ENCODE data around the gene RPL15.
"Not testable (repeated sequence)": the region's sequence is repeated elsewhere in the genome, so short reads cannot be mapped to it uniquely, and the experiment has no call there.

Gene RPL15

DNA sequence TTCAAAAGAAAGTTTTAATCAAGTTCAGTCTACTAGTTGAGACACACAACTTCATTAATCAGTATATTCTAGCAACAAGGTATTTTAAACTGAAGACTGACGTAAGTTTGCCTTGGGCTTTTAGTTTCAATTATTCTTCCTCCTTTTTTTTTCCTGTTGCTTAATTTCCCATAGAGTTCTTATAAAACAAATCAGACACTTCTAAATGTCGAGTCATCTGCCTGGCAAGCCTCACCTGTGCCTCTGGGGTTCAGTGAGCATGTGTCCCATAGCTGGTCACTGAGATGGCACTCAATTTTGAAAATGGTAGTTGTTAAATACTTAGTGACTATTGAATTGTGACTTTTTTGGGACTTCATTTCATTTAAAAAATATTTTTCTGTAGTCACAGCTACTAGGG, 27.5 kb upstream of the RPL15 start:
- DNase-seq (ENCODE audit: low read depth in 2 of 2), result no peak

DNA sequence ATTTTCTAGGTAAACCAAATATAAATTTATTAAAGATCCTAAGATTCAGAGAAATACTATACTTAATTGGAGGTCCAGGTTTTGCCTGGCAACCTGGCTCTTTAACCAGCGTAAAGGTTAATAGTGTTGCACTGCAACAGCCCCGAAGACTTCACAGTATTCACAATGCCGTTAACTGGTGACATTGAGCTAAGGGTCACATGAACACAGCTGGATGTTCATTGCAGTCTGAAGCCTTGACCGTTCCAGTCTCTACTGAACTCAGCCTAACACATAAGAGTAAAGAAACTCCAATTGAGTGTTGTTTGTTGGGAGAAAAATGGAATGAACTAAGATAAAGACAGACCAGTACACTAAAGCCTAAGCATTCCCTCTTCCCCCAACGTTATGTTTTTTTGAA, 27.0 kb upstream of the RPL15 start:
- DNase-seq (ENCODE audit: low read depth in 2 of 2), result no peak

DNA sequence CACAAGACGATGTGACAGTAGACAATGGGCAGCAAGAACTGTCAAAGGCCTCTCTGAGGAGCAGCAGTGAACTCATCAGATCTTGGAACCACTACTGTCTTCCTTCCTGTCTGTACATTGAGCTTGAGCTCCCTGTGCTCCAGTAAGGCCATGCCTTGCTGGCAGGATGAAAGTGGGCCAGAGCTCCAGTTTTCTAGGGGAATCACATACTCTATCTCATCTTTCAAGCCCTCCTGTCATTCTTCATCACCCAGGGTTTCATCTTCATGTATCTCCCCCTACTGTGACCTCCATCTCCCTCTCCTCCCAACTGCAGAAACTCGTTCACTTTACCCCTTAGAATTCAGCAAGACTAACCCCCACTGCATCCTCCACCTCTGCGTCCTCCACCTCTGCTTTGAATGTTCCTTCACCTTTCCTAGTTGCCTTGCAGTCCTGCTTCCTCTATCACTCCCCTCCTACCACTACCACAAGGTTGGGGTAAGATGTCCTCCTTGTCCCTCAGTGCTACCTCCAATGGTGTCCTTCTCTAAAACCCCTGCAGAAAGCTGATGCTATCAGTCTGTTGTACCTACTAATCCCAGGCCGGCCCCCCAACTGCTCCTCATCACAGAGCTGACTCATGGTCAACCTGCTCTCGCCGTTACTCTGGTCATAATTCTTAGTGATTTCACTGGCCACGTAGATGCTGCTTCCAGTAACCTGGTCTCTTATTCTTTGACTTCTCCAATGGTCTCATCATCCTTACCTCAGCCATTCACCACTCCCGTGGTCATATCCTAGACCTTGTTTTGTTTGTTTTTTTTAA, 22.5 kb upstream of the RPL15 start:
- no peak for DNase-seq (ENCODE audit: low read depth in 2 of 2)

DNA sequence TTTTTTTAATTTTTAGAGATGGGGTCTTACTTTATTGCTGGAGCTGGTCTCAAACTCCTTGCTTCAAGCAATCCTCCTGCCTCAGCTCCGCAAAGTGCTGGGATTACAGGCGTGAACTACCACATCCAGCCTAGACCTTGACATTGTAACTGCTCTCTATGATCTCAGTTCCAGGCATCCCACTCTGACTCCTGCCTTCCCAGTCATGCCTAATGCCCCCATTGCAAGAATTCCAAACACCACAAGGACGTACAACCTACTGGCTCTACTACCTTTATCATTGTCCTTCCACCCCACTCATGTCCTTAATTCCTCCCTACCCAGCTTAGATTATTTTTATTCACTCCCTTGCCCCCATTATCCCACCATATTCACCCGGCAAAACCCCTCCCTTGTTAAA, 21.8 kb upstream of the RPL15 start:
- no peak for DNase-seq (ENCODE audit: low read depth in 2 of 2)

DNA sequence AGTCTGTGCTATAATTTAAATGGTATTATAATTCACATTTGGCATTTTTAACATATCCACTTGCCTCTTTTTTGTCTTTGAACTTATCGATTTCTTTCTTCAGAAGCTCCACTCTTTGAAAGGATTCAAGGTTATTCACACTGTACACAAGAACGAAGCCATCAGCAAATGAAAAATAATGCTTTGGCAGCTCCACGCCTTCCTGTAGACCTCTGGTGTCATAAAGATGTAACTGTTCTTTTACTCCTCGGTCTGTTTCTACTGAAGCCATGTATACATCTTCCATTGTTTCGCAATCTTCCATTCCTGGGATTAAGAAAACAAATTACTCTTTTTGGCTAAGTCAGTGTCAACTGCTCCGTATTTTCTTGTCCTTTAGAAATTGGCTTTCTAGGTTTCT, 16.2 kb upstream of the RPL15 start:
- DNase-seq (ENCODE audit: low read depth in 2 of 2), result peak in 1 of 2 experiments; percentile 31

DNA sequence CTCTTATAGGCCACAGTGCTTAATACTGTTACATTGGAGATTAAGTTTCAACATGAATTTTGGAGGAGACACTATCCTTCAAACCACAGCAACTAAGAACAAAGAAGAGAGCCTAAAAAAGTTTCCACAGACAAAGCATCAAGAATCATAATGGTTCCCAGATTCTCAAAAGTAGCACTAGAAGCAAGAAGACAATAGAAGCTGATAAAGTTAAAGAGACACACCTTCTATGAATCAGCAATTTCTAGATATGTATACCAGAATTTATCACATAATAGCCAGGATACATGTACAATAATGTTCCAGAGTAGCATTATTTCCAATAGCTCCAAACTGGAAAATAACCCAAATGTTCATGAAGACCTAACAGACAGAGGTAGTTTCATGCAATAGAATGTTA, 12.4 kb upstream of the RPL15 start:
- DNase-seq (ENCODE audit: low read depth in 2 of 2), result no peak

DNA sequence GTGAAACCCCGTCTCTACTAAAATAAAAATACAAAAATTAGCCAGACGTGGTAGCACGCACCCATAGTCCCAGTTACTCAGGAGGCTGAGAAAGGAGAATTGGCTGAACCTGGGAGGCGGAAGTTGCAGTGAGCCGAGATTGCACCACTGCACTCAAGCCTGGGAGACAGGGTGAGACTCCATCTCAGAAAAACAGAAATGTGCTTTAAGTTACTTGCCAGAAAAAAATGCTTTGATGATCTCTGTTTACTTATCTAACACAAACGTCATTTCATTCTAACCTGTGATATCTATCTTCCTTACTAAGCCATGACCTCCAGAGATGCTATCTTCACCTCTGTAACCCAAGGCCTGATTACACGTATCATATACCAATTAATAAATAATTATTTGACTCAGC, 7.6 kb upstream of the RPL15 start:
- DNase-seq (ENCODE audit: low read depth in 2 of 2), result no peak

DNA sequence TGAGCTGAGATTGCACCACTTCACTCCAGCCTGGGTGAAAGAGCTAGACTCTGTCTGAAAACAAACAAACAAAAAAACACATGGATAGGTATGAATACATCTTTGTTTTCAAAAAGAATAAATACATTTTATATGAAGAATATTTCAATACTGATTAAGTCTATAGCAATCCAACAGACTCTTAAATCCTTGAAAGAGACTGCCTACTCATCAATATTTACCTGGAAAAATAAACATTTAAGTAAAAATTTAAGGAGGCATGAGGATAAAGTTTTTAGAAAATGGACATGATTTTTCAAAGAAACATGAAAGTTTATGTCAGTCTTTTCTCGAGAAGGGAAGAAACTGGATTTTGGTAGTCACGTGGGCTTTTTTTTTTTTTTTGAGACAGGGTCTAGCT, 5.5 kb upstream of the RPL15 start:
- DNase-seq (ENCODE audit: low read depth in 2 of 2), result no peak

DNA sequence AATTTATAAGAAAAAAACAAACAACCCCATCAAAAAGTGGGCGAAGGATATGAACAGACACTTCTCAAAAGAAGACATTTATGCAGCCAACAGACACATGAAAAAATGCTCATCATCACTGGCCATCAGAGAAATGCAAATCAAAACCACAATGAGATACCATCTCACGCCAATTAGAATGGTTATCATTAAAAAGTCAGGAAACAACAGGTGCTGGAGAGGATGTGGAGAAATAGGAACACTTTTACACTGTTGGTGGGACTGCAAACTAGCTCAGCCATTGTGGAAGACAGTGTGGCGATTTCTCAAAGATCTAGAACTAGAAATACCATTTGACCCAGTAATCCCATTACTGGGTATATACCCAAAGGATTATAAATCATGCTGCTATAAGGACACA, 4.6 kb upstream of the RPL15 start:
- DNase-seq (ENCODE audit: low read depth in 2 of 2), result not testable (repeated sequence)

DNA sequence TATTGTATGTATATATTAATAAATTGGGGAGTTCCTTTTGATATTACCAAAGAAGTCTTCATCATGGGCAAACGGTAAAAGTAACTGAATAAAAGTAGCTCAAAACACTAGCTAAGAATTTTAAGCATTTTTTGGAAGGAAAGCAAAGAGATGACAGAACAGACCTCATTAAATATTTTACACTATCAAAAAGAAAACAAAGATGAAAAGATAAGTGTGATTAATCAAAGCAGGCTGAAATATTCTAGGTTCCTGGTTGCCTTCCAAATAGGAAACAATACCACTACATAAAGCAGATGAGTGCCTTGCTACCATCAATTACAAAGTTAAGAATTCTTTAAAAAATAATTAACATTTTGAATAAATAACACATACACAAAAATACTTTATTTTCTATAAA, 3.8 kb upstream of the RPL15 start:
- DNase-seq (ENCODE audit: low read depth in 2 of 2), result no peak

DNA sequence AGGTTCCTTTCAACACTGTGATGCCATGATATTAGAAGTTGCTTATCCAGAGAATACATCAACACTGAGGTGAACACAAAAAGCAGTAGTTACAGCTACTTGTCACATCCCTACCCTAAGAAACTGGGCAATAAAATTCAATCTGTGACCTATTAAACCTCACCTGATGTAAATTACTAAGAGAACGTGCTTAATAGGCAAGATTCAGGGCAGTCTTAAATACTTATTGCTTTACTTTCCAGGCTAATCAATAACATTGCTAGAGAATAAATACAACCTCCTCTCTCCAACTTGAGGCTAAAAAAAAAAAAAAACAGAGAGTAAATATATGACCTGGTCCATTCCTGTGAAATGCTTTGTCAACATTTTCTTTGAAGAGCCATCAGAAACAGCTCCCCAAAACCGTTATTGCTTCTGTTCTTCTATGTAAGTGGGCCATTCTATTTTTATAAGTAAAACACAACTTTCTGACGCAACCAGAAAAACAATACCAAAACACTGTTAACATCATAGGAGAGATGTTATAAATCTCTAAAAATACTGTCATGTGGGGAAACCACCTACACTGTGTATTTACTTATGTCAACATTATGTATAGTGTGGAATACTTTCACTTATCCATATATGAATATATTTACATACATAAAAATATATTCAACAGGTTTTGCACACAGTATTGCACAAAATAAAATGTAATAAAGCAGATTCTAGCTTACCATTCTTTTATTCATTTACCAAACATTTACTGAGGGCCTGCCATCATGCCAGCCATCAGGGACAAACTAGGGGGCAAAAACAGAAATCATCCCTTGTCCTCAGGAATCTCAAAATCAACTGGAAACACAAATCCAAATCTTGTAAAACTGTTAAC, 2.8 kb upstream of the RPL15 start:
- DNase-seq (ENCODE audit: low read depth in 2 of 2), result no peak

DNA sequence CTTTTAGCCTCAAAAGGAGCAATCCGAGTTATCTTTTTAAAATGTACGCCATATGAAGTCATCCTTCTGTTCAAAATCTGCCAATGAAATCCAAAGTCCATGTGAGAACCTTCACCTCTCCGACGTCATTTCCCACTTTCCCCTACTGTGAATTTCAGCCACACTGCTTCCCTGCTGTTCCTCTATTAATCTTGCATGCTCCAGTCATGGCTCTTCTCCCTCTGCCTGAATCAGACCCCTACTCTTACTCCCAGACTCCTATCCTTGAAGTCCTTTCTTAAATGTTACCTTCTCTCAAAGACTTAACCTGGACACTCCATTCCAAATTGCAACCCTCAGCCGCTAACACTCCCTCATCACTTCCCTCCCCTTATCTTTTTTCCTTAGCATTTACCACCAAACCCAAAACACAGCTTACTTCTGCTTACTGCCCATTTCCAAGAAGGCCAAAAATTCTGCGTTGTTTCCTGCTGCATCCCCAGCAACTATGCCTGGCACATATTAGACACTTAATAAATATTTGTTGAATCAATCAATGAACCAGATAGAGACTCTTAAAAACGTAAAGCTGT, 1.3 kb upstream of the RPL15 start:
- DNase-seq (ENCODE audit: low read depth in 2 of 2), result no peak

DNA sequence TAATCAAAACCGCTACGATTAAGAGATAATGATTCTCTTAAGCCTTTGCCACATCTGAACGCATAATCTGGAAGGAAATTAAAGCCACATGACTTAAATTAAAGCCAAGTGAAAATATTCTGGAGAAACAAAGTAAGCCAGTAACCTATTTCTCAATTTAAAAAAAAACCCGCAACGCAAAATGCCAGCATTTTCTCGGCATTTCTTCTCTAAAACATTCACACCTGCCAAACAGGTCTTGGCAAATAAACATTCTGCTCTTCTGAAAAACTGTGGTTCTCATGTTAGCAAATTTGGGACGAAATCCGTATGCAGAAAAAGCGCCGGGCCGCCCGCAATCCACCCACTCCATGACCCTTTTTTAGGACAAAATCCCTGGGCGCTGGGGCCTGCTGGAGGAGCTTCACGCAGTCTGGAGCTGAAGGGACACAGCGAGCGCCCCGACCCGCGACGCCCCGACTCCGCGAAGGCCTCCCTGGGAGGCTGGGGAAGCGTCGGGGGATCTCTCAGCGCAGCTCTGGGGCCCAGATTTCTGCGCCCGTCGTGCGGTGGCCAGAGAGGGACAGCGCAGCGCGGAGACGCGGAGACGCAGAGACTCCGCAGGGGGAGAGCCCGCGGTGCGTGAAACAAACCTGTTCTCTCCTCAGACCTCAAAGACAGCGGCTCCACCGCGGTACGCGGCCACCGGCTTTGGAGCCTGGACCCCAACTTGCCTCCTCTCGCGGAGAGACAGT, 613 bp upstream of the RPL15 start:
- DNase-seq (ENCODE audit: low read depth in 2 of 2), result no peak

DNA sequence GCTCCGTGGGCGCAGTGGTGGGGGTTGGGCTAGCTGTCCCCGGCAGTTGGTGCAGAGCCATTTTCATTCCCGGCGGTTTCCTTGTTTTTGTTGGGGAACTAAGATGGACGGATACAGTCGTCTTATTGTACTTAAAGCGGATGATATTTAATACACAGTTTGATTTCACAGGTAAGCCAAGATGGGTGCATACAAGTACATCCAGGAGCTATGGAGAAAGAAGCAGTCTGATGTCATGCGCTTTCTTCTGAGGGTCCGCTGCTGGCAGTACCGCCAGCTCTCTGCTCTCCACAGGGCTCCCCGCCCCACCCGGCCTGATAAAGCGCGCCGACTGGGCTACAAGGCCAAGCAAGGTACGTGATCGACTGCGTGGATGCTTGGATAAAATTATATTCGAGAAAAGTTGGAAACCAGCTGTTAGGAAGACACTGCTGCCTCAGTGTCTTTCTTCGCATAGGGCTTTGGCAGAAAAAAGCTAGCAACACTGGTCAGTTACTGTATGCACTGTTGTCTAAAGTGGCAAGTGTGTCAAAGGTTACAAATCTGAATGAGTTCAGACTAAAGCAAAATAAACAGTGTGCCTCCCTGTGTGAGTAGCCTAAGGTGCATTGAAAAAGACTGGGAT, 859 bp downstream of the RPL15 start:
- DNase-seq (ENCODE audit: low read depth in 2 of 2), result not testable (repeated sequence)

DNA sequence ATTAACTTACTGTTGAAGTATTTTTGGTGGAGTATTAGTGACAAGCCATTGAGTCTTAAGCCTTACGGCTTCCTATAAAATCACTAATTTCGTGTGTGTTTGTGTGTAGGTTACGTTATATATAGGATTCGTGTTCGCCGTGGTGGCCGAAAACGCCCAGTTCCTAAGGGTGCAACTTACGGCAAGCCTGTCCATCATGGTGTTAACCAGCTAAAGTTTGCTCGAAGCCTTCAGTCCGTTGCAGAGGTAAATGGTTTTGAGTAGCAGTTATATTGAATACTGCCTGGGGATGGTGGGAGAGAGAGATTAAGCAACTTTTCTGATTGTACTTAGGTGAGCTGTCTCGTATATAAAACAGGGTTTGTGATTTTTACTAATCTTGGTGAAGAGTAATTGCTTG, 1.4 kb downstream of the RPL15 start:
- DNase-seq (ENCODE audit: low read depth in 2 of 2), result not testable (repeated sequence)

DNA sequence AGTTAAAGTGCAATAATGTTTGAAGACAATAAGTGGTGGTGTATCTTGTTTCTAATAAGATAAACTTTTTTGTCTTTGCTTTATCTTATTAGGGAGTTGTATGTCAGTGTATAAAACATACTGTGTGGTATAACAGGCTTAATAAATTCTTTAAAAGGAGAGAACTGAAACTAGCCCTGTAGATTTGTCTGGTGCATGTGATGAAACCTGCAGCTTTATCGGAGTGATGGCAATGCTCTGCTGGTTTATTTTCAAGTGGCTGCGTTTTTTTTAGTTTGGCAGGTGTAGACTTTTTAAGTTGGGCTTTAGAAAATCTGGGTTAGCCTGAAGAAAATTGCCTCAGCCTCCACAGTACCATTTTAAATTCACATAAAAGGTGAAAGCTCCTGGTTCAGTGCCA, 2.7 kb downstream of the RPL15 start:
- DNase-seq (ENCODE audit: low read depth in 2 of 2), result no peak

DNA sequence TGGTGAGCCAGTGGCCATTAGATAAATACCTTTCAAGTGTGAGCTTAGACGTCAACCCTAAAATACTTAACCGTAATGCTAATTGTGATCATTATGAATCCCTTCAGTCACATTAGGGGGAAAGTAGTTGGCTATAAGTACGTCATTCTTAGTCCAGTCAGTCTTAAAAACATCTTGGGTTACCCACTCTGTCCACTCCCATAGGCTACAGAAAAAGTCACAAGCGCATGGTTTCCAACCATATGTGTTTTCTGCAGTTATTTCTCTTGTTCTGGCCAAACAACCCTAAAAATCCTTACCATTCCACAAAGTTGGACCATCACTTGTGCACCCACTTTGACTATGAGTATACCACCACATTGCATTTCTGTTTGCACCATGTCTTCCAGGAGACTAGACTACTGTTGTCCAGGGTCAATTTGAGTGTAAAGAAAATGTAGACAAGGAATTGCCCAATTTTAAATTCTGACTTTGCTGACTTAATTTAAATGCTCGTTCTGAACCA, 3.3 kb downstream of the RPL15 start:
- no peak for DNase-seq (ENCODE audit: low read depth in 2 of 2)

DNA sequence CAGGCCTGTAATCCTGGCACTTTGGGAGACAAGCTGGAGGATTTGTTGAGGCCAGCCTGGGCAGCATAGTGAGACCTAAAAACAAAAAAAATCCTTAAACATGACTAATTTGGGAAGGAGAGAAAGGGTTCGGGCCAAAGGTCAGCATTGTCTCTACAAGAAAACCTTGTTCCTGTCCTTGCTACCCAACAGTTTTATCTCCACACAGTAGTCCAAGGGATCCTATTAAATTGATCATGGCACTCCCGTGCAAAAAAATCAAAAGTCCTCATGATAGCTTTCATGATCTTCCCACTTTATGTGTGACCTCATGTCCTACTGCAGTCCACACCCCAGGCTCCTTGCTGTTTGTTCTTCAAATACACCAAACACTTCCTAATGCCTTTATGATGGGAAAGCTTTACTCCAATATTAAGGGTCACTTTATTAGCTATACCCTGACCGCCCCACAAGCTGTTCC, 4.2 kb downstream of the RPL15 start:
- DNase-seq (ENCODE audit: low read depth in 2 of 2), result no peak

DNA sequence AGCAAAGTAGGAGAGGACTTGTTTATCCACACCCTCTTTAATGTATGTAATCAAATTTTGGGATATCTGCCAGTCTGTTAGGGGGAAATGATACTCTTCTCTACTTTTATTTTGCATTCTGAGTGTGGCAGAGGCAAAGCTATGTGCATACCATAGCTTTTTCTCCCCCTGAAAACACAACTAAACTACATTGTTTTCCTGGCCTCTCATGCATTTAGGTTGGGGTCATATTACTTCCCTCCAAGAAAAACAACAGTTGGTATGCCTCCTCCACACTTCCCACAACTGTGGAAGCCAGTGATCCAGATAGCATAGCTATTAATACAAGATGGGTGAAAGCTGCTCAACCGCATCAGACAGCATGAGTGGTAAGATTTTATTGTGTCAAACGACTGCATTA, 6.9 kb downstream of the RPL15 start:
- DNase-seq (ENCODE audit: low read depth in 2 of 2), result peak in 1 of 2 experiments; percentile 48

DNA sequence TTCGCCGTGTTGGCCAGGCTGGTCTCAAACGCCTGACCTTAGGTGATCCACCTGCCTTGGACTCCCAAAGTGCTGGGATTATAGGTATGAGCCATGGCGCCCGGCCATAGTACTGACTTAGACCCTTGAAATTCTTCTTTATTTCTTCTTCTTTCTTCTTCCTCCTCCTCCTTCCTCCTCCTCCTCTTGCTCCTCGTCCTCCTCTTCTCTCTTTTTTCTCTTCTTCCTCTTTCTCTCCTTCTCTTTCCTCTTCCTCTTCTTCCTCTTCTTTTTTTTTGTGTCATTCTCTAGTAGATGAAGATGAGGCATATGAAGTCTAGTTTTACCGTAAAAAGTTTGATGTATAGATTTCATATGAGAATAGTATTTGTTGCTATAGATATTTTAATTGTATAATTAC, 9.3 kb downstream of the RPL15 start:
- no peak for DNase-seq (ENCODE audit: low read depth in 2 of 2)

DNA sequence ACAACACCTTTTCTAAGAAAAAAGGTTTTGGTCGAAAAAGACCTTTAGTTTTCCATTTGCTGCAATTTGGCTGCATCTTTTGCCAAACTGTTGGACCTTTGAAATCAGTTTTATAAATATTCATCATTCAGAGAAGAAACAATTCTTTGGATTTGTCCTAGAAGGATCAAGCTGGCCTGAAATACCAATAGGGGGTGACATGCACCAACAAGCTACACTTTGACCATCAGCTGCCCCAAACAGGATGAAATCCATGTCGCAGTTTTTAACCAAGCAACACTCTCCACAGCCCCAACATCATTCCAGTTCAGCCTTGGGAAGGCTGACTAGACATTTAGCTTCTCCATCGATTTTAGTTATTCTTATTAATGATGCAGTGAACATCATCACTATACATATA, 9.8 kb downstream of the RPL15 start:
- no peak for DNase-seq (ENCODE audit: low read depth in 2 of 2)

All from fibroblast of skin of left biceps (primary cell).